Islet precursor cell (in vitro differentiated cells): ENCODE measurements around the gene CHTF8.
"Not testable (repeated sequence)": the region's sequence is repeated elsewhere in the genome, so short reads cannot be mapped to it uniquely, and the experiment has no call there.

Experiments
- DNase-seq: peaks from one replicate; pipeline ENCODE4 v3.0.0-alpha.2; 2018

The CHTF8 gene

GRCh38 chr16:69138608-69139007, 6.2 kb upstream of the CHTF8 start:
- DNase-seq = no peak

- DNase-seq = no peak
Observed at GRCh38 chr16:69133373-69133954, 1.1 kb upstream of the CHTF8 start.

DNA sequence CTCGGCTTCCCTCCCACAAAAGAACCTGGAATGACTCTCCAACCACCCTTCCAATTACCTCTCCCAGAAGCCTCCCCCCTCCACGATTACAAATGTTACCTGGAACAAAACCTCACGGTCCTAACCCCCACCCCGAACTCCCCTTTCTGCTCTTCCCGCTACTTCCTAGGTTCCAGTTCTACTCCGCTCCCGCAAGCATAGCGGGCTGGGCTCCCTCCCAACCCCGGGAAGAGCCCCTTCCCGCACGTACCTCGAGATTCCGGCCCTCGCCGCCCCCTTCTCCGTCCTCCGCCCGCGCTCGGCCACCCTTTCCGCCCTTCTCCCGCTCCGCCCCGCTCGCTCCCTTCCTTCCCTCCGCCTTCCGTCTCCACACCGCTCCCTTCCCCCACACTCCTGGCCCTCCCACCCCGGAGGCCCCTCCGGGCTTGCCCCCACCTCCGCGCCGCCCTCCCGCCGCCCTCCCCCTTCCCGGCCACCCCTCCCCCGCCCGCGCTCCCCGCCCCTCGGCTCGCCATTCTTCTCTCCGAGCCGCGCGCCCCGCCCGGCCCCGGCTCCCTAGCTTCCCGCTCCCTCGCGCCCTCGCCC, 457 bp downstream of the CHTF8 start:
- DNase-seq = peak; percentile 91

GRCh38 chr16:69131167-69131838, 1.1 kb downstream of the CHTF8 start:
- peak; percentile 58 for DNase-seq

DNA sequence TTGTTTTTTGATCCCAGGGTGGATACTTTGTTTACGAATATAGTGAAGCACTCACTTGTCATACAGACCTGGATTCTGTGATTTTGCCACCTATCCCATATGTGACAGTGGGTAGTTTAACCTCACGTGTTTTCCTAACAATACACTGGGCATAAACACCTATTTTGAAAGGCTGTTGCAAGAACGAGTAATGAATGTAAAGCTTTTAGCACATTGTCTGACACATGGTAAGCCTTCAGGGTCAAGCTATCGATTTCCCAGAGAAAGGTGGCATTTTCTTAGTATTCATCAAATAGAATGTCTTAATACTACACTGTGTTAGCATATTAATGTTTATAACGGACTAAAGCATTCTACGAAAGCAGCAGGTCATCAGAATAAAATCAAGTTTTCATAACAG, 1.9 kb downstream of the CHTF8 start:
- DNase-seq = no peak

DNA sequence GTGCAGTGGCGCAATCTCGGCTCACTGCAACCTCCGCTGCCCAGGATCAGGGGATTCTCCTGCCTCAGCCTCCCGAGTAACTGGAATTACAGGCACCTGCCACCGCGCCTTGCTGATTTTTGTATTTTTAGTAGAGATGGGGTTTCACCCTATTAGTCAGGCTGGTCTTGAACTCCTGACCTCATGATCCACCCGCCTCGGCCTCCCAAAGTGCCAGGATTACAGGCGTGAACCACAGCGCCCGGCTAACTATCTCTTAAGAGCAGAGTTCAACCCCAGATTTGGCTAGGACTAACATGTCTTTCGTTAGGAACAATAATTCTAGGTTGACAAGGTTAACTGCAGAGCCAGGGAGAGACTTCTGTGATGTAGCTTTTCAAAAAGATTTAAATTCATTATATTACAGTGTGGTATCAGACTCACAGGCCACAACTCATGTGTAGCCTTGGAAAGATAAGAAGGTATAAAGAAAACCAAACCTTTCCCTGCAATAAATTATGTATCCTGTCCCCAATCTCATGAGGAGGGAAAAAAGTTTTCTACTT, 4.3 kb downstream of the CHTF8 start:
- no peak for DNase-seq

GRCh38 chr16:69126801-69127200, 5.6 kb downstream of the CHTF8 start:
- DNase-seq = not testable (repeated sequence)

- no peak for DNase-seq
Observed at GRCh38 chr16:69126221-69126620, 6.2 kb downstream of the CHTF8 start.

GRCh38 chr16:69124961-69125360, 7.4 kb downstream of the CHTF8 start:
- DNase-seq = not testable (repeated sequence)

DNA sequence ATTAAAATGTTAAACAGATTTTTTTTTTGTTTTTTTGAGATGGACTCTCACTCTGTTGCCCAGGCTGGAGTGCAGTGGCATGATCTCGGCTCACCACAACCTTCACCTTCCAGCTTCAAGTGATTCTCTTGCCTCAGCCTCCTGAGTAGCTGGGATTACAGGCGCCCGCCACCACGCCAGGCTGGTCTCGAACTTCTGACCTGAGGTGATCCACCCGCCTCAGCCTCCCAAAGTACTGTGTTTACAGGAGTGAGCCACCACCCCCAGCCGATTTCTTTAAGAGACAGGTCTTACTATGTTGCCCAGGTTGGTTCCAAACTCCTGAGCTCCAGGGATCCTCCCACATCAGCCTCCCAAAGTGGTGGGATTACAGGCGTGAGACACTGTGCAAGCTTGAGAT, 8.0 kb downstream of the CHTF8 start:
- DNase-seq = not testable (repeated sequence)

GRCh38 chr16:69123910-69124309, 8.5 kb downstream of the CHTF8 start:
- no peak for DNase-seq

- no peak for DNase-seq
Observed at GRCh38 chr16:69120096-69120664, 12.2 kb downstream of the CHTF8 start.

DNA sequence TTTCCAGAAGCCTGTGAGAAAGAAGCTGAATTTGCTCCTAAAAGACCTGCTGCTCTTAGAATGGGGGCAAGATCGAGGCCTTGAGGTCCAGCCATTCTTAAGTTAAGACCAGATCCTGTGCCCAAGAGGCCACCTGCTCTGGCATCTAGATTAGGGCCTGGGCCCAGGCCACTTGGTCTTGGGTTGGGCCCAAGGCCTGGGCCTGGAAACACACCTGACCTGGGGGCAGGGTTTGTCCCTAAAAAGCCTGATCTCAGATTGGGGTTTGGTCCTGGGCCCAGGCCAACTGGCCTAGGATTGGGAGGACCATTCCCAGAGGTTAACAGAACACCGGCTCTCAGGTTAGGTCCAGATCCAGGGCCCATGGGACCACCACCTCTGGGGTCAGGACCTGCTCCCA, 12.9 kb downstream of the CHTF8 start:
- no peak for DNase-seq

- DNase-seq = no peak
Observed at GRCh38 chr16:69118994-69119393, 13.4 kb downstream of the CHTF8 start.

DNA sequence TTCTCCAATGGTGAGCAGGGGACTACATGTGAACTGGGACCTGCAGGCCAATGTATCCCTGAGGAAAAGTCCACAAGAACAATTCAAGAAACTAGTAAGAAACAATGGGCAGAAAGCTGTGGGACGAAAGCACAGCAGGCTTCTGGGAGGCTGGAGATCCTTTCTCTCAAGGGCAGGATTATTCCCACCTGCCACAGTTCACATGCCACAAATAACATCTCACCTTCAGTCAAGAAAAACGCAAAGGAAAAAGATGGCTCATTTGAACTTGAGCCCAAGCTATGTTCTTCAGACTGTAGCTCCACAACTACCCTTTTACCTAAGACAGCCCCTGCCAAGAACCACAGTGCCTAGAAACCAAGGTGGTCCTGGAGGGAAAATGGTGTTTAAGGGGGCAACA, 13.9 kb downstream of the CHTF8 start:
- DNase-seq = no peak

- DNase-seq = no peak
Observed at GRCh38 chr16:69116906-69117305, 15.5 kb downstream of the CHTF8 start.

DNA sequence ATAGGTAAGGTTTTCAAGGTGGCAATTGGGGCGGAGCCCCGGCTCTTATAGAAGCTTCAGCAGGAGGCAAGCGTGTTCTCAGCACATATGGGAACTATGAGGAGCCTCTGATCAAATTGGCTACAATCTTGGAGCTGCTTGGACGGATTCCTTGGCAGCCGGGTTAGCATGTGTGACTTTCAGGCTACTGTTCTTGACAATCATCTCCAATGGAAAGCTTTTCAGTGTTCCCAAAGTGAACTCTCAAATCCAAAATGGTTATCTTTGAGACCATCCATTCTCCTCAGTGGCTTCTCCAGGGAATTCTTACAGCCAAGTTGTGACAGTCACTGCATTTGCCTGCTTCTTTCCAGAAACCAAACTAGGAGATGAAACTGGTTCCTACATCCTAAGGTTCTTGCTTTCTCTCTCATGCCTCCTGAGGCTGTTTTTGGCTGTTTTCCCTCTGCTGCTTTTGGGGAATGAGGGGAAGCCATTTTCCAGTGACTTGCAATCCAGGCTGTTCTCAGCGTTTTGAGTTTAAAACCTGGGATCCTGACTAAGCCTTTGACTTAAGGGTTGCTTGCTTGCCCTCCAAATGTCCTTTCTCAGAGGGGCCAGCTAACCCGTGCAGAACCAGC, 16.0 kb downstream of the CHTF8 start:
- no peak for DNase-seq

DNA sequence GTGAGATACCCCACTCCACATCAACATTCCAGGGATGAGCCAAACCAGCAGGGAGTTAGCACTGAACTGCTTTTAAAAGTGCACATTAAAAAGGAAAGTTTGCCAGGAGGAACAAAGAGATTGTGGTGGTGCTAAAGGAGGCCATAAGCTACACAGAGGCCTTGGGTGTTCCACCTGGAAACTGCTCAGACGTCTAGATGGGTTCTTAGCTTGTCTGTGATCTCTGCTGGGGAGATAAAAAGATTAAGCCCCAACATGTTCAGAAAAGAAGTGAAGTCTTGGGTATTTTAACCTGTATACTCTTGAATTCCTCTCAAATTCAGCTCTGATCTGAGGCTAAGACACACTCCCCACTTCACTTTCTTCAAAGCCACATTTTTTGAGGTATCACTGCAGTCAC, 16.6 kb downstream of the CHTF8 start:
- DNase-seq = no peak

- no peak for DNase-seq
Observed at GRCh38 chr16:69115361-69115760, 17.0 kb downstream of the CHTF8 start.

DNA sequence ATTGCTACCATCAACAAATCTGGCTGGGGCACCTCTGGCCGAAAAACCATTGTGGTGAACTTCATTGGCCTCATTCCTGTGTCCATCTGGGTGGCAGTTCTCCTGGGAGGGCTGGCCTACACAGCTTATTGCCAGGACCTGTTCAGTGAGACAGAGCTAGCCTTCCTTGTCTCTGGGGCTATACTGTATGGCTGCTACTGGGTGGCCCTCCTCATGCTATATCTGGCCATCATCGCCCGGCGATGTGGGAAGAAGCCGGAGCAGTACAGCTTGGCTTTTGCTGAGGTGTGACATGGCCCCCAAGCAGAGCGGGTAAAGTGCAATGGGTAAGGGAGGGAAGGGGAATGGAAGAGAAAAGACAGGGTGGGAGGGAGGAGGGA, 17.4 kb downstream of the CHTF8 start:
- DNase-seq = no peak

DNA sequence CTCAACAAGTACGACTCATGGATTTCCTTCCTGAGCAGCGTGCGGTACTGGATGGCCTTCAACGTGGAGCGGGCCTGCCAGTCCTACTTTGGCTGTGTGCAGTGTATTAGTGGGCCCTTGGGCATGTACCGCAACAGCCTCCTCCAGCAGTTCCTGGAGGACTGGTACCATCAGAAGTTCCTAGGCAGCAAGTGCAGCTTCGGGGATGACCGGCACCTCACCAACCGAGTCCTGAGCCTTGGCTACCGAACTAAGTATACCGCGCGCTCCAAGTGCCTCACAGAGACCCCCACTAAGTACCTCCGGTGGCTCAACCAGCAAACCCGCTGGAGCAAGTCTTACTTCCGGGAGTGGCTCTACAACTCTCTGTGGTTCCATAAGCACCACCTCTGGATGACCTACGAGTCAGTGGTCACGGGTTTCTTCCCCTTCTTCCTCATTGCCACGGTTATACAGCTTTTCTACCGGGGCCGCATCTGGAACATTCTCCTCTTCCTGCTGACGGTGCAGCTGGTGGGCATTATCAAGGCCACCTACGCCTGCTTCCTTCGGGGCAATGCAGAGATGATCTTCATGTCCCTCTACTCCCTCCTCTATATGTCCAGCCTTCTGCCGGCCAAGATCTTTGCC, 17.9 kb downstream of the CHTF8 start:
- no peak for DNase-seq

DNA sequence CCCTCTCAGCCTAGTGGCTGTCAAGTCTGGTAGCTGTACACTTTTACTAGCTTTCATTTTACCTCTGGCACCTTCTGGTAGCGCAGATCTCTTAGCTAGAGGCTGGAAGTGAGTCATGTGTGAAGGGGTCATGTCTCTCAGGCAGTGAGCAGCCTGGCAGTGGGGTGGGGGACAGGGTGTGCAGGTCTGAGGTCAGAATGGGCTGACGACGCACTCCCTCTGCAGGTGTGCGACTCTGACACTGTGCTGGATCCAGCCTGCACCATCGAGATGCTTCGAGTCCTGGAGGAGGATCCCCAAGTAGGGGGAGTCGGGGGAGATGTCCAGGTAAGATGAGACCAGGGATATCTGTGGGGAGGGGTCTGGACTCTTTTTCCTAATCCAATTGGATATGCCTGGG, 19.2 kb downstream of the CHTF8 start:
- no peak for DNase-seq
